Testis (tissue), 2 donors: ENCODE results near the gene TMEM126B.
"Not testable (repeated sequence)": the region's sequence is repeated elsewhere in the genome, so short reads cannot be mapped to it uniquely, and the experiment has no call there.

Experiments
- CTCF ChIP-seq, 3 experiments: fragments of 450-650 bp in 2 of 3; fragments of 200-600 bp in 1 of 3; sonication (generic) in 1 of 3; IDR thresholded peaks; one replicate each; pipeline ENCODE4 v1.5.1; 2016 to 2019; ENCODE audit warnings: antibody characterized with exemption in 3 of 3, mild to moderate bottlenecking in 2 of 3, moderate library complexity in 1 of 3
- POLR2A ChIP-seq: fragments of 450-650 bp; IDR thresholded peaks from one replicate; pipeline ENCODE4 v1.6.1; 2017; ENCODE audit warnings: antibody characterized with exemption, mild to moderate bottlenecking, moderate library complexity

DNA sequence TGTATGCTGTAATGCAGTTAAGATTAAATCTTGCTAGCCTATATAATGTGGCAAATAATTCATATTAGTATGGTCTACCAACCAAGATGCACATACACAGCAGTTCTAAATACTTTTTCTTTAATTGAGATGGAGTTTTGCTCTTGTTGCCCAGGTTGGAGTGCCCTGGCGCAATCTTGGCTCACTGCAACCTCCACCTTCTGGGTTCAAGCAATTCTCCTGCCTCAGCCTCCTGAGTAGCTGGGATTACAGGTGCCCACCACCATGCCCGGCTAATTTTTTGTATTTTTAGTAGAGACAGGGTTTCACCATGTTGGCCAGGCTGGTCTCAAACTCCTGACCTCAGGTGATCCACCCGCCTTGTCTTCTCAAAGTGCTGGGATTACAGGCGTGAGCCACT lies 25.9 kb downstream of the TMEM126B start:
- not testable (repeated sequence) for TF ChIP-seq POLR2A; CTCF (IDR thresholded peaks at IDR 0.05)
